Mesothelial cell of epicardium (in vitro differentiated cells): ENCODE data around the gene SLC9C1. TPM values are rescaled to one million over a fixed set of nuclear protein-coding genes. Genes with fewer than 3 reads are reported as not detected.

ENCODE experiments used
- DNase-seq, 2 experiments: peaks; one replicate each; pipeline ENCODE4 v3.0.0; 2021; ENCODE audit warnings: low spot score in 2 of 2; ENCODE audit not compliant: unreplicated experiment in 2 of 2
- H3K27ac Mint-ChIP-seq: 2 replicates; pipeline ENCODE4 v1.8.0; 2021; ENCODE audit warnings: mixed read lengths
- H3K27me3 Mint-ChIP-seq: 2 replicates; pipeline ENCODE4 v1.8.0; 2021; ENCODE audit warnings: low read depth, mixed read lengths
- H3K36me3 Mint-ChIP-seq: 2 replicates; pipeline ENCODE4 v1.8.0; 2021; ENCODE audit warnings: mixed read lengths
- H3K4me1 Mint-ChIP-seq: 2 replicates; pipeline ENCODE4 v1.8.0; 2021; ENCODE audit warnings: mixed read lengths
- H3K4me3 Mint-ChIP-seq: 2 replicates; pipeline ENCODE4 v1.8.0; 2021; ENCODE audit warnings: mild to moderate bottlenecking, moderate library complexity, mixed read lengths
- H3K9me3 Mint-ChIP-seq: 2 replicates; pipeline ENCODE4 v1.8.0; 2021; ENCODE audit warnings: mixed read lengths
- CTCF ChIP-seq: fragments of 200-600 bp; sonication (generic); IDR thresholded peaks from one replicate; pipeline ENCODE4 v1.5.0; 2021; ENCODE audit warnings: antibody characterized with exemption; ENCODE audit not compliant: unreplicated experiment
- total RNA-seq: library from RNA; stranded (reverse); gene quantifications from 3 replicates; pipeline ENCODE4 v1.2.1, GENCODE V29; 2021

The SLC9C1 gene
- total RNA-seq, 1 donor from 2014 or later: 0.69 TPM

DNA sequence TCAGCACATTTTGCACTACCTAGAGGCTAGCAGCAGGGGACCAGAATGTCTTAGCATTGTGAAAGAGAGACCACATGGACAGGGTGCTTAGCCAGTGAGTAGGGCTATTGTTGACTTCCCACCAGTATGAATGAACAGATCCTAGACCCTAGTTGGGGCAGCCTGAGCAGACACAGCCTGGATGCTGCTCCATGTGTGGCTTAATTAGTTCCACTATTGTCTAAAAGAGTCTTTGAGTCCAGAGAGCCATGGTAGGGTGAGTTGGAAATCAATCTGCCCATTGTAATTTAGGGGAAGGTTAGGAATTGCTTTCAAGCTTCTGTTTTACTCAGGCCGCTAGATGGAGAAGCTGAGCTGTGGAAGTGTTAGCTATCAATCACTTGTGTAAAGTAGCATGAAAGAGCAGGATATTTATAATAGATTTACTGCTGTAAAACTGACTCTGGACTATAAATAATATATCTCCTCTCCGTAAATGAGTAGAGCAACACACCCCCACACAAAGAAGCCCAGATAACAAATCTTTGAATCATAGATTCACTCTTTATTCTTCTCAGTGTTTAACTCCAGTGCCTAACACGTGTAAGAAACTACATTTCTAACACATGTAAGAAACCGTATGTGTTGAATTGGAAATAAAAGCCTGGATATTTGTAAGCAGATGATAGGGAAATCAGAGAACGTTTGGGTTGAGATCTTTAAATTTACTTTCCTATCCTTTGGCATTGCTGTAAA, 156.9 kb downstream of the SLC9C1 start:
- Mint-ChIP-seq H3K9me3 (no peaks in the 10 kb centered on the region), H3K27ac (no peak overlapping the region), H3K27me3 (no peaks in the 10 kb centered on the region), H3K4me3 (no peak overlapping the region), H3K36me3 (no peaks in the 10 kb centered on the region), H3K4me1 (peaks cover 35% of the 10 kb centered on the region)
- TF ChIP-seq CTCF: no peak
- DNase-seq: no peak

DNA sequence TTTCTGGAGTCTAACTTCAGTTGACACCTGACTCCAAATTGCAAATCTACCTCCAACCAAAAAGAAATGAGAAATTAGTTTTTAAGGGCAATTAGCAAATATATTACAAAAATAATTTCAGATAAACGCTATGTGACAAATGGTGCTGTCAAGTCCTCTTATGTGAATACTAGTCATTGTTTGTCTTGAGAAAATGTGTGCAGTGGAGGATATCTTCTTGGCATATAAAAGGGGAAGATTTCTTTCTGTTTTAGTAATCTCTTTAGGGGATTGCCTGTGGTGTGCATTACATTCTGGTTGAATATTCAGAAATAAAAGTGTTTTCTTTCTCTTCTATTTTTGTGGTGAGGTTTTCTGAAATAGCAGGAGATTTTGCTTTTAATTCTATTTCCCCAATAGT, 158.0 kb downstream of the SLC9C1 start:
- Mint-ChIP-seq H3K27ac (no peak overlapping the region), H3K4me1 (peaks cover 35% of the 10 kb centered on the region), H3K9me3 (no peaks in the 10 kb centered on the region), H3K36me3 (no peaks in the 10 kb centered on the region), H3K4me3 (no peak overlapping the region), H3K27me3 (no peaks in the 10 kb centered on the region)
- DNase-seq: no peak
- TF ChIP-seq CTCF: no peak

DNA sequence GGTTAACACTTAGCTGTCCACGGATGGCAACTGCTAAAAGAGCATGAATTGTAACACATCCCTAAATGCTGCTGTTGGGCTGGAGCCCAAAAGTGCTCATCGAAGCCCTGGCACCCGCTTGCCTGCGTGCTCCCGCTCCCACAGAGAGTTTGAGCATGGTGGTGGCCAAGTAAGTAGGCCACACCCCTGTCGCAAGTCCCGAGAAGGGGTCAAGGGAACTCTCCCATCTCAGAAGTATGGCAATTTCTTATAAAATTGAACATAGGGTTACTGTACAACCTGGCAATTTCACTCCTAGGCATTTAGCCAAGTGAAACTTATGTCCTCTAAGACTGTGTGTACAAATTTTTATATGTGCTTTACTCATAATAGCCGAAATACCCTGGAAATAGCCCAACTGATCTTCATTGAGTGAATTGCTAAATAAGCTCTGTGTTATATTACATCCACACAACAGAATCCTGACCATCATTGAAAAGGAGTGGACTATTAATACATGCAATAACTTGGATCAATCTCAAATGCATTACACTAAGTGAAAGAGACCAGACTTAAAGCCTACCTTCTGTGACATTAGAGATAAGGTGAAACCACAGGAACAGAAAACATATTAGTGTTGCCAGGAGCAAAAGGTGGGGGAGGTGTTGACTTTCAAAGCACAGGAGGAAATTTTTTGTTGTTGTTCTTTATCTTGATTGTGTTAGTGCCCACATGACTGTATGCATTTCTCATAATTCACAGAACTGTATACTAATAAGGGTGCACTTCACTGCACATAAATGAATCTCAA, 159.5 kb downstream of the SLC9C1 start:
- Mint-ChIP-seq H3K9me3 (no peaks in the 10 kb centered on the region), H3K4me3 (no peak overlapping the region), H3K27me3 (no peaks in the 10 kb centered on the region), H3K36me3 (no peaks in the 10 kb centered on the region), H3K4me1 (peaks cover 43% of the 10 kb centered on the region), H3K27ac (peak overlapping the region; percentile 47)
- TF ChIP-seq CTCF: no peak
- no peak for DNase-seq

DNA sequence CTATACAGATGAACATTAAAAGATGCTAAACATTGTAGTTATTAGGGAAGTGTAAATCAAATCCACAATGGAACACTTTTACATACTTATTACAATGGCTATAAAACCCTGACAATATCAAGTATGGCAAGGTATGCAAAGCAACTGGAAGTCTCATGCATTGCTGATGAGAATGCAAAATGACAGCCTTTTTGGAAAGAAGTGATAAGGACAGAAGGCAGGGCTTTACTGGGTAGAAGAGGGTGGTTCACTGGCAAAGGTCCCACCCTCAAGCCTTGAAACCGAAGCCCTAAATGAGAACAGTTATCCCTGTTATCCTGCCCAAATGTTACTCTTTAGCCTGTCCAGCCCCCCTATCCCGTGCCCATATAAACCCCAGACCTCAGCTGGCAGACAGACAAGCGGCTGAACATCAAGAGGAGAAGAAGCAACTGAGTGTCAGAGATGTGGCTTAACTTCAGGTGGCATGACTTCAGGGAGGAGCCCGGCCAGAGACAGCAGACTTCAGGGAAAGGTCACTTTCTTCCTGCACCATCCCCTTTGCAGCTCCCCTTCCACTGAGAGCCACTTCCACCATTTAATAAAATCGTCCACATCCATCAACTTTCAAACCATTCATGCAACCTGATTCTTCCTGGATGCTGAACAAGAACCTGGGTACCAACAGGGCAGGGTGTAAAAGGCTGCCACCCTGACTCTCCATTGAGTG, 160.2 kb downstream of the SLC9C1 start:
- DNase-seq: no peak
- H3K4me3 Mint-ChIP-seq: no peak overlapping the region
- peaks cover 51% of the 10 kb centered on the region for H3K4me1 Mint-ChIP-seq
- no peak for TF ChIP-seq CTCF
- H3K36me3 Mint-ChIP-seq: no peaks in the 10 kb centered on the region
- H3K9me3 Mint-ChIP-seq: no peaks in the 10 kb centered on the region
- no peak overlapping the region for H3K27ac Mint-ChIP-seq
- no peaks in the 10 kb centered on the region for H3K27me3 Mint-ChIP-seq

DNA sequence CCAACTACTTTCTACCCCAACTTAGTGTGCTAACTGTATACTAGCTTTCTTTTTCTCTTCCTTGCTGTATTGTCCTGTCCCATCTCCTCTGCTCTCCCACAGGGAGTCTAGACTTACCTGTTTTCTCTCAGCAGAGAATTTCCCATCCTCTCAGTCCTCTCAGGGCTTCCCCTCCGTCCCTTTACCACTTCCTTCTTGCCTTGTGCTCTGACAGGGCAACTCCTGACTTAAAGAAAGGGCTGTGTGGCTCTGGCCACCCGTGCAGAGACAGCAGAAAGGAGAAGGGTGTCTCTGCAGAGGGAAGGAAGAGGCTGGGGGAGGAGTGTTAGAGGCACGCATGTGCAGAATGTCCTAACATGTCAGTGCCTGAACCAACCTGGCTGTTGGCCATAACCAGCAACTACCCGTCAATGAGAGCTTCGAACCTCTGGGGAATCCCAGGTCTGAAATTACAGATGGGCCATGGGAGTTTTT, 161.0 kb downstream of the SLC9C1 start, which contains the start of gene GCSAM:
Gene GCSAM, minus strand, starts transcription at position 274 of the 474 bp plus-strand sequence. Its CDS starts 128 bp downstream, at position 146.
- Mint-ChIP-seq H3K4me1 (peaks cover 58% of the 10 kb centered on the region), H3K36me3 (no peaks in the 10 kb centered on the region), H3K27ac (no peak within 1 kb of the TSS), H3K4me3 (peak within 1 kb of the TSS; percentile 17), H3K9me3 (no peaks in the 10 kb centered on the region), H3K27me3 (no peaks in the 10 kb centered on the region)
- DNase-seq: no peak
- no peak for TF ChIP-seq CTCF
